ENCODE results near the gene TLDC2.
"Not testable (repeated sequence)": the region's sequence is repeated elsewhere in the genome, so short reads cannot be mapped to it uniquely, and the experiment has no call there.

The TLDC2 gene

GRCh38 chr20:36917240-36917639 is 41.3 kb downstream of the TLDC2 start:
- no peak for DNase-seq

- no peak for DNase-seq
Measured at GRCh38 chr20:36917943-36918342, 42.0 kb downstream of the TLDC2 start.

- no peak for DNase-seq
Measured at GRCh38 chr20:36919715-36920333, 43.9 kb downstream of the TLDC2 start.

GRCh38 chr20:36920334-36920730 is 44.4 kb downstream of the TLDC2 start:
- DNase-seq = no peak

GRCh38 chr20:36924167-36925045 is 48.5 kb downstream of the TLDC2 start:
- no peak for DNase-seq

- no peak for DNase-seq
Measured at GRCh38 chr20:36925234-36925633, 49.3 kb downstream of the TLDC2 start.

DNA sequence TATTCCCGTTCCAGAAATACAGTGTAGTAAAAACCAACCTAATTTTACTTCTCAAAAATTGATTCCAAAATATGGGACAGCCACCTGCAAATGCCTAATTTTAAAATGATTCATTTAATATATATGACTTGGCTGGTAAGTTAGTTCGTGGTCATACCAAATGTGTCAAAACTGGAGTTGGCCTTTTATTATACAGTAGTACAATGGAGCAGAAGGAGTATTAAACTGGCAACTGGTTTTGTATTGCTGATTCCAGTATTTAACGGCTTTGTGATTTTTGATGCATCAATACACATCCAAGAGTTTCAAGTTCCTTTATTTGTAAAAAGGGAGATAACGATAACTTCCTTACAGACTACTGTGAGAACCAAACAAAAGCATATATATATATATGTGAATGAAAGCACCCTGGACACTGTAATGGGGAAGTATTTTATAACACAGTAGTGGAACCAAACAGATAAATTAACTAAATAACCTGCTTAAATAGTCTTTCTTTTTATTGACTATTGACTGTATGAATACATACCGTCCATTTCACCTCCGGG is 50.8 kb downstream of the TLDC2 start:
- DNase-seq = no peak

DNA sequence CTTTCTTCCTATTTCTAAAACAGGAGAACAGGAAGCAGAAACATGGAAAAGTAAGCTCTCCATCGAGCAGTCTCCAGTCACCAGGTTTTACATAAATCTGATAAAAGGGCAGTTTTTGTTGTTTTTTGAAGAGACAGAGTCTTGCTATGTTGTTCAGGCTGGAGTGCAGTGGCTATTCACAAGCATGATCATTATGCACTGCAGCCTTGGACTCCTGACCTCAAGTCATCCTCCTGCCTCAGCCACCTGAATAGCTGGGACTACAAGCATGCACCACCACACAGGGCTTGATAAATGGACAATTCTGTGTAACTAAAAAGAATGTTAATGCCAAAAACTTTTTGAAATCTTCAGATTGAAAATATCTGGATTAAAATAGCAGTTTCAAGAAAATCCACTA is 51.8 kb downstream of the TLDC2 start:
- no peak for DNase-seq

DNA sequence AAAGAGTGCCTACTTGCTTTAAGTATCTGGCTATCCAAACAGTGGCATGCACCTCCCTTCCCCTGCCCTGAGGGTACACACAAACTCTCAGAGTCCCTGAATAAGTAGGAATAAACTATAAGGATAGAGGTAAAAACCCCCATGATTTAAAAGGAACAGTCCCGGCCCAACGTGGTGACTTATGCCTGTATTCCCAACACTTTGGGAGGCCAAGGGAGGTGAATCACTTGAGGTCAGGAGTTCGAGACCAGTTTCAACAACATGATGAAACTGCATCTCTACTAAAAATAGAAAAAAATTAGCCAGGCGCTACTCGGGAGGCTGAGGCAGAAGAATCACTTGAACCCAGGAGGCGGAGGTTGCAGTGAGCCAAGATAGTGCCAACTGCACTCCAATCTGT is 53.4 kb downstream of the TLDC2 start:
- no peak for DNase-seq

GRCh38 chr20:36929691-36930090 is 53.8 kb downstream of the TLDC2 start:
- no peak for DNase-seq

DNA sequence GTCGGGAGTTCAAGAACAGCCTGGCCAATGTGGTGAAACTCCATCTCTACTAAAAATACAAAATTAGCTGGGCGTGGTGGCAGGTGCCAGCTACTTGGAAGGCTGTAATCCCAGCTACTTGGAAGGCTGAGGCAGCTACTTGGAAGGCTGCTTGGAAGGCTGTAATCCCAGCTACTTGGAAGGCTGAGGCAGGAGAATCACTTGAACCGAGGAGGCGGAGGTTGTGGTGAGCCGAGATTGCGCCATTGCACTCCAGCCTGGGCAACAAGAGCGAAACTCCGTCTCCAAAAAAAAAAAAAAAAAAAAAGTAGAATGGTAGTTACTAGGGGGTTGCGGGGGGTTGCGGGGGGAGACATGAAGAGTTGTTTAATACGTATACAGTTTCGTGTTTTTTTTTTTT is 56.1 kb downstream of the TLDC2 start:
- not testable (repeated sequence) for DNase-seq

- no peak for DNase-seq
Measured at GRCh38 chr20:36932476-36933426, 56.8 kb downstream of the TLDC2 start.

GRCh38 chr20:36933571-36933970 is 57.6 kb downstream of the TLDC2 start:
- not testable (repeated sequence) for DNase-seq

- DNase-seq = no peak
Measured at GRCh38 chr20:36936341-36936740, 60.4 kb downstream of the TLDC2 start.

DNA sequence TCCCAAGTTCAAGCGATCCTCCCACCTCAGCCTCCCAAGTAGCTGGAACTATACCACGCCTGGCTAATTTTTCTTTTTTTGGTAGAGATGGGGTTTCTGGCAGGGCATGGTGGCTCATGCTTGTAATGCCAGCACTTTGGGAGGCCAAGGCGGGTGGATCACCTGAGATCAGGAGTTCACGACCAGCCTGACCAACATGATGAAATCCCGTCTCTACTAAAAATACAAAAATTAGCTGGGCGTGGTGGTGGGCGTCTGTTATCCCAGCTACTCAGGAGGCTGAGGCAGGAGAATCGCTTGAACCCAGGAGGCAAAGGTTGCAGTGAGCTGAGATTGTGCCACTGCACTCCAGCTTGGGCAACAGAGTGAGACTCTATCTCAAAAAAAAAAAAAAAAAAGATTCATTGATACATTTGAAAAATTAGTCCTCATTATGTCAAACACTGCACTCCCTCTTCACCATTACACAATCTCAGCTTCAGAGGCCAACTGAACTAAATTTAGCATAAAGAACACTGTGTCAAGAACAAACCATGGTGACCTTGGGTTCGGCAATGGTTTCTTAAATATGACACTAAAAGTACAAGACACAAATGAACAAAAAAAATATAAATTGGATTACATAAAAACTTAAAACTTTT is 60.9 kb downstream of the TLDC2 start:
- not testable (repeated sequence) for DNase-seq

- DNase-seq = no peak
Measured at GRCh38 chr20:36937402-36937770, 61.4 kb downstream of the TLDC2 start.

DNA sequence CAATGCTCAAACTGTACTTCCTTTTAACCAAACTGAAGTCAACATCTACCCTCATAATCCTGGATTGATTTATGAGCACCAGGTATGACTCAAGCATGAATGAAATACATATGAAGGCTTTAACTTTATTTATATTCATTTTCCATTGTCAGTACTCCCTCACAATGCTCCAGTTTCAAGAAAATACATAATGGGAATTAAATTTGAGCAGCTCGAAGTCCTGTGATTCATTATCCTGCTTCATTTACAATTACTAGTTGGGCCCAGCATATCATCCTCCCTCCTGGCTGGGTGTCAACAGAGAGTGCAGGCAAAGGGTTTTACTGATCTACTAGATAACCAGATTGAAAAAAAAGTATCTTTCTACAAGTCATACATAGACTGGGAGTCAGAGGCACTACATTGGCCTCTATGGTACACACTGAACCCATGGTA is 65.5 kb downstream of the TLDC2 start:
- no peak for DNase-seq

Data from activated naive CD4-positive, alpha-beta T cell (primary cell).